HG03342 (cell line): ENCODE results near the gene AP1M1.

ENCODE experiments used
- ATAC-seq: cut with Tn5 transposase; IDR thresholded peaks from one replicate; pipeline ENCODE4 v1.9.1; 2021; ENCODE audit warnings: mild to moderate bottlenecking, moderate library complexity; ENCODE audit not compliant: unreplicated experiment

The AP1M1 gene

DNA sequence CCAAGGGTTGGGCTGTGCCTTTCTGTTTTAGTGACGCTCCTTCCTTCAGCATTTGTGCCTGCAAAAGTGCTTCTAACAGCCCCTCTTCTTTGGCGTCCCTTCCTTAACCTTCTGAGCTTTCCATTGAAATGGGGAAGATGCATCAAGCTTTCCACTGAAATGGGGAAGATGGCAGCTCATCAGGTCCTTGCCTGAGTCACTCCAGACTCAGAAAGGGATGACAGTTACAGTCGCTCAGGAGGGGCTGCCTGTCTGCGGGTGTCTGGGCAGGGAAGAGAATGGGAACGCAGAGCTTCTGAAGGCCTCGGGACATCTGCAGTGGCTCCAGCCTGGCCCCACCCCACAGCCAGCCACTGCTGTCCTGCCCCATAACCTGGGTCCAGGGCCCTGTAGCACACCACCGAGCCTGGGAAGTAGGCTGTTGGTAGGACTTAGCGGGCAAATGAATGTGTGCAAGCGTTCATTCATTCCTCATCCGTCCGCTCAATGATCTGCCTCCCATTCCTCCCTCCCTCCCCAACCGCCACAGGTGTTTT, 9.8 kb downstream of the AP1M1 start:
- no peak for ATAC-seq

- ATAC-seq: no peak
Measured at GRCh38 chr19:16208064-16208759, 10.5 kb downstream of the AP1M1 start.

DNA sequence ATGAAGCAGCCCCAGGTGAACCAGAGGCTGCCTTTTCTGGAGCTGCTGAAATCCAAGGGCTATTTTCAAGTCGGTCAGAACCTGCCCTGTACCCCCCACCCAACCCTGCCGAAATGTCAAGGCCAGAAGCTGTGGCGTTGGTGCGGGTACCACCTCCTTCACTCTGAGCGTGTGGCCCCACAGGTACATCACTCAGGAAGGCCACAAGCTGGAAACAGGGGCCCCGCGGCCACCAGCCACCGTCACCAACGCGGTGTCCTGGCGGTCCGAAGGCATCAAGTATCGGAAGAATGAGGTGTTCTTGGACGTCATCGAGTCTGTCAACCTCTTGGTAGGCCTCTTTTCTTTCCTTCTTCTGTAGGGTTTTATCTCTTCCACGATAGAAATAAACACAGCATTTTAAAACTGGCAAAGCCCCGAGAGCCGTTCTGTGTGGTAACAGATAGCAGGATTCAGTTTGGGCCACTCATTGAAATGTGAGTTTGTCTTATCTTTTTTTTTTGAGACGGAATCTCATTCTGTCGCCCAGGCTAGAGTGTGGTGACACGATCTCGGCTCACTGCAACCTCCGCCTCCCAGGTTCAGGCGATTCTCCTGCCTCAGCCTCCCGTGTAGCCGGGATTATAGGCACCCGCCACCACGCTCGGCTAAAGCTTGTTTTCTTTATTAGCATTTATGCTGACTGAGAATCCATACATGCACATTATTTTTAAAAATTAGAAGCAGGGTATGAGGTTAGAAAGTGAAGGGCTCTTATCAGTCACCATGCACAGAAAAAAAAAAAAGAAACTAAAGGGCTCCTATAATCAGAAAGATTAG, 11.3 kb downstream of the AP1M1 start:
- ATAC-seq: no peak

DNA sequence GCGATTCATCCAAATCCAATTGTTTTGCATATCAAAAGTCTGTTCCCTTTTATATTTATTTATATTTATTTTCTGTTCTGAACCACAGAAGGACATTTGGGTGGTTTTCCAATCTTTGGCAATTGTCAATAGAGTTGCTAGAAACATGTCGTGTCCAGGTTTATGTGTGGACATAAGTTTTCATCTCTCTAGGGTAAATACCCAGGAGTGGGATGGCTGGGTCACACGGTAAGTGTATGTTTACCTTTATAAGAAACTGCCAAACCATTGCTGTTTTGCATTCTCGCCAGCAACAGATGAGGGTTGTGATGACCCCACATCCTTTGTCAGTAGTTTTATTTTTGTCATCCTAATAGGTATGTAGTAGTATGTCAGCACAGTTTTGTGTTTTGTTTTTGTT, 12.5 kb downstream of the AP1M1 start:
- ATAC-seq: no peak

DNA sequence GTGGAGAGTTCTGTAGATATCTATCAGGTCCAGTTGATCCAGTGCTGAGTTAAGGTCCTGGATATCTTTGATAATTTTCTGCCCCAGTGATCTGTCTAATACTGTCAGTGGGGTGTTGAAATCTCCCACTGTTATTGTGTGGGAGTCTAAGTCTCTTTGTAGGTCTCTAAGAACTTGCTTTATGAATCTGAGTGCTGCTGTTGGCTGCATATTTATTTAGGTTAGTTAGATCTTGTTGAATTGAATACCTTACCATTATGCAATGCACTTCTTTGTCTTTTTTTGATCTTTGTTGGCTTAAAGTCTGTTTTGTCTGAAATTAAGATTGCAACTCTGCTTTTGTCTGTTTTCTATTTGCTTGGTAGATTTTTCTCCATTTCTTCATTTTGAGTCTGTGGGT, 15.4 kb downstream of the AP1M1 start:
- ATAC-seq: no peak

GRCh38 chr19:16216744-16217670, 19.3 kb downstream of the AP1M1 start:
- no peak for ATAC-seq

DNA sequence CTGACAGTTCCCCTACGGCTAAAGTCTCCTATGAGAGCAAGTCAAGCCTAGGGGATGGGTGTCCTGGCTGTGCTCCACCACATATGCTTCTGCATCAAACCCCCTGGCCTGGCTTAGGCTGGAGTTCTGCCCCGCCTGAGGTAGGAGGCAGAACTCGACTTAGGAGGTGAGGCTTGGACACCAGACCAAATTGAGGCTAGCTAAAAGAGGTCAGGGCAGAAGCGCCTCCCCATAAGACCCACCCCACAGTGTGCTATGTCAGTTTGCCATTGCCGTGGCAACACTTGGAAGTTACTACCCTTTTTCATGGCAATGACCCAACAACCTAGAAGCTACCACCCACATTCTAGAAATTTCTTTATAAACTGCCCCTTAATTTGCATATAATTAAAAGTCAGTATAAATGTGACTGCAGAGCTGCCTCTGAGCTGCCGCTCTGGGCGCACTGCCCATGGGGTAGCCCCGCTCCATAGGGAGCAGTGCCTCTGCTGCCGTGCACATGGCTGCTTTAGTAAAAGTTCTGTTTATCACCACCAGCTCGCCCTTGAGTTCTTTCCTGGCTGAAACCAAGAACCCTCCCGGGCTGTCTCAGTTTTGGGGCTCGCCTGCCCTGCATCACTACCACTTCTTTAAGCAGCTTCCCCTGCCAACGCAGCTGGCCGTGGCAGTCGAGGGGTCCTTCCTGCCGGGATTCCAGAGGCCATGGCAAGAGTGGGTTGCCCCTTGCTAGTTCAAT, 20.2 kb downstream of the AP1M1 start:
- ATAC-seq: no peak

DNA sequence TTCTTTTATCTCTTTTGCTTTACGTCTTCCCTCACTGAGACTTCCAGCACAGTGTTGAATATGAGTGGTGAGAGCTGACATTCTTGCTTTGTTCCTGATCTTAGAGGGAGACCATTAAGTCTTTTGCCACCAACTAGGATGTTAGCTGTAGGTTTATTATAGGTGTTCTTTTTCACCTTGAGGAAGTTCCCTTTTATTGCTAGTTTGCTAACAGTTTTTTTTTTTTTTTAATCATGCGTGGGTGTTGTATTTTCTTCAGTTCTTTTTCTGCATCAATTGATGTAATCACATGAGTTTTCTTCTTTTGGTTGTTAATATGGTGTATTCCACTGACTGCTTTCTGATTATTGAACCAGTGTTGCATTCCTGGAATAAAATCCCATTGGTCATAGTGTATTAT, 21.1 kb downstream of the AP1M1 start:
- no peak for ATAC-seq

DNA sequence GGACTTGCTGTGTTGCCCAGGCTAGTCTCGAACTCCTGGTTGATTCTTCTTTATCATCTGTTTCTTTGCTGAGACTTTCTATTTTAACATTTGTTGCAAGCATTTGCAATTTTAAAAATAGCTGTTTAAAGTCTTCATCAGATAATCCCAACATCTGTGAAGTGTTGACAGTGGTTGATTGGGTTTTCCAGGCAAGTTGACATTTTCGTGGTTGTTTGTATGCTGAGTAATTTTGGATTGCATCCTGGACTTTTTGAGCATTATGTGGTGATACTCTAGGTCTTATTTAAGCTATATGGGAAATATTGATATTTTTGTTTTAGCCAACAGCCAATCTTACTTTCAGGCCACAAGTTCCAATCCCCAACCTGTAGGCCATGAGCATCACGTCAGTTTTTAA, 25.1 kb downstream of the AP1M1 start:
- no peak for ATAC-seq

DNA sequence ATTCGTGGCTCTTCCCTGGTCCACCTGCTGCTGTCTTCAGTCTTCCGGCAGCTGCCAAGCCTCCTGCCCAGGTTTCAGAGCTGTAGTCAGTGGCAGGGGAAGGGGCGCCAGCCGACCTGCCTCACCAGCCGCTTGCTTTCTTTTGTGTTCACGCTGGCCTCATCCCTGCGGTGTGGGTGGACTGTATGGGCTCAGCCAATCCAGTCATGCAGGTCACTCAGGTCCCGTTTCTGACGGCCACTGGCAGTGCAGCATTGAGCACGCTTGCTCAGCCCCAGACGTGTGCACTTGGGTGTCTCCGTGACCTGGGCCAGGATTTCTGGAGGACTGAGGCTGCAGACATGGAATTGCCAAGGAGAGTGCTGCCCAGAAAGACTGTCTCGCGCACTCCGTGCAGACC, 26.0 kb downstream of the AP1M1 start:
- ATAC-seq: no peak

- ATAC-seq: no peak
Measured at GRCh38 chr19:16224293-16225045, 26.8 kb downstream of the AP1M1 start.

DNA sequence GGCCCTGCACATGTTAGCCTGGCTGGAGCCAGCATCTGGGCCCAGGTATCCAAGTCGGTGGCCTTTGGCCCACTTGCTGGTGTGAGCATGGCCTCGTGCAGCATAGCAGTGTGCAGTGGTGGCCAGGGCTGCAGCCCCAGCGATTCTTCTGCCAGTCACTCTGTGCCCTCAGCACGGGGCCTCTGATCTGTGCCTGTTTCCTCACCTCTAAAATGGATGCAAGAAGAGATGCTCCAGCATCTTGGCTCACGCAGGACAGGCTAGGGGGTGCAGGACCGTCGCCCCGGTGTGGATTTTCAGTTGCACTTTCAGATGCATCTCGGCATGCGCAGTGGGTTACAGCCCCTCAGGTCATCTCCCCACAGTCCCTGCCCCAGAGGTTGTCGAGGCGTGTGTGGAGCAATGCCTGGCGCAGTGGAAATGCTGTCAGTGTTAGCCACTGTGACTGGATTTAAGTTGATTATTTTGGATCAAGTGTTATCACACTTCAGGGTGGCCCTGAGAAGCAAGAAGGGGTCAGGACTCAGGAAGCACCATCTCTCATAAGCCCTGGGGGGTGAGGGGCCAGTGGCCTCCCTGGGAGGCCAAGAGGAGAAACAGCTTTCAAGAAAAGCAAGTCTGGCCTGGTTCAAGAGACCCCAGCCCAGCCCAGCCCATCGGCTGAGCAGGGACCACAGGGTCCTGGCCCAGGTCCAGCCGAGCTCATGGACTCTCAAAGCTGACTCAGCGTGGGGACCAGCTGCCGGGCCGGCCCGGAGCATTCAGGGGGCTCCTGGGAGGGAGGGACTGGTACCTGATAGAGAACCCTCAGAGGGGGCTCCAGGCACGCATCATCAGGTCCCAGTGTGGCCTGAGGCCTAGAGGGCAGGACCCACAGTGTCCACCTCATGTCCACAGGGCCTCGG, 27.8 kb downstream of the AP1M1 start:
- no peak for ATAC-seq

- ATAC-seq: no peak
Measured at GRCh38 chr19:16226184-16226591, 28.5 kb downstream of the AP1M1 start.

- no peak for ATAC-seq
Measured at GRCh38 chr19:16226878-16227836, 29.4 kb downstream of the AP1M1 start.

- no peak for ATAC-seq
Measured at GRCh38 chr19:16227837-16228636, 30.3 kb downstream of the AP1M1 start.

- ATAC-seq: no peak
Measured at GRCh38 chr19:16228637-16229321, 31.1 kb downstream of the AP1M1 start.
